Endothelial cell of umbilical vein (primary cell): ENCODE measurements around the gene FAM180B. TPM values are rescaled to one million over a fixed set of nuclear protein-coding genes. Genes with fewer than 3 reads are reported as not detected.

Experiments
- BruUV-seq: library from RNA; stranded (reverse); fragments of 400-500 nt; replicated peaks from 2 replicates; lab custom pipeline; 2021; lab: Mats Ljungman, UMichigan
- CTCF ChIA-PET: fragments of 300-600, 350-600 bp; sonication (Branson Sonifier 250); formaldehyde crosslinking; loops from one replicate; lab custom pipeline; 2021; ENCODE audit warnings: antibody characterized with exemption, inconsistent platforms; lab: Charles Lee
- POLR2A ChIA-PET: fragments of 300-600, 350-600 bp; sonication (Branson Sonifier 250); formaldehyde crosslinking; loops from one replicate; lab custom pipeline; 2021; ENCODE audit warnings: antibody characterized with exemption, inconsistent platforms; lab: Charles Lee
- DNase-seq: peaks from one replicate; pipeline ENCODE4 v3.0.0-alpha.2; 2011; ENCODE audit warnings: low read depth, low spot score
- FAIRE-seq: peaks from 2 replicates; lab custom pipeline; 2011; peaks lifted over from hg19 to GRCh38; lab: Jason Lieb, UNC
- H2AFZ ChIP-seq: 2 replicates; pipeline ENCODE4 v1.6.0; 2012; ENCODE audit warnings: low read depth, low read length, control low read depth, inconsistent platforms
- H3K27ac ChIP-seq: 2 replicates; pipeline ENCODE4 v1.5.1; 2011; ENCODE audit warnings: low read depth, mild to moderate bottlenecking, control low read depth, low read length, moderate library complexity; ENCODE audit not compliant: insufficient read depth
- H3K27me3 ChIP-seq, 2 experiments: 2 replicates each; pipeline versions ENCODE4 v1.6.0 to v1.6.1; 2011; ENCODE audit warnings: low read length in 2 of 2, mixed read lengths in 1 of 2; ENCODE audit not compliant: control insufficient read depth in 2 of 2, insufficient read depth in 2 of 2
- H3K36me3 ChIP-seq, 2 experiments: 2 replicates in 1 of 2; 3 replicates in 1 of 2; pipeline ENCODE4 v1.5.1; 2011; ENCODE audit warnings: low read length in 2 of 2, mild to moderate bottlenecking in 1 of 2, moderate library complexity in 1 of 2; ENCODE audit not compliant: control insufficient read depth in 2 of 2, insufficient read depth in 2 of 2; ENCODE audit errors: extremely low read depth in 1 of 2
- H3K4me1 ChIP-seq: 3 replicates; pipeline ENCODE4 v1.5.1; 2011; ENCODE audit warnings: mild to moderate bottlenecking, low read length; ENCODE audit not compliant: control insufficient read depth, insufficient read depth; ENCODE audit errors: extremely low read depth
- H3K4me2 ChIP-seq: 2 replicates; pipeline ENCODE4 v1.6.1; 2011; ENCODE audit warnings: low read length, control low read depth, mixed read lengths; ENCODE audit not compliant: insufficient read depth
- H3K4me3 ChIP-seq, 3 experiments: fragments of 200-600 bp in 1 of 3; sonication (generic), shearing (Covaris generic) in 1 of 3; replicated peaks in 1 of 3; 2 replicates each; pipeline ENCODE4 v1.5.1; 2011 to 2016; ENCODE audit warnings: control low read depth in 3 of 3, low read length in 3 of 3, mild to moderate bottlenecking in 2 of 3, inconsistent platforms in 1 of 3, low read depth in 1 of 3, moderate library complexity in 1 of 3; ENCODE audit not compliant: insufficient read depth in 1 of 3
- H3K79me2 ChIP-seq: 2 replicates; pipeline ENCODE4 v1.6.0; 2012; ENCODE audit warnings: low read length, inconsistent platforms; ENCODE audit not compliant: control insufficient read depth, insufficient read depth
- H3K9ac ChIP-seq: replicated peaks from 2 replicates; pipeline ENCODE3; 2011; ENCODE audit warnings: low read length, control low read depth; ENCODE audit not compliant: insufficient read depth; ENCODE audit errors: extremely low read depth
- H3K9me1 ChIP-seq: replicated peaks from 3 replicates; pipeline ENCODE4 v1.6.0; 2011; ENCODE audit warnings: mild to moderate bottlenecking, low read length; ENCODE audit not compliant: control insufficient read depth, insufficient read depth; ENCODE audit errors: extremely low read depth
- H3K9me3 ChIP-seq: replicated peaks from 2 replicates; pipeline ENCODE4 v1.5.1; 2012; ENCODE audit warnings: low read length, inconsistent platforms; ENCODE audit not compliant: control insufficient read depth, insufficient read depth
- H4K20me1 ChIP-seq: replicated peaks from 2 replicates; pipeline ENCODE3; 2011; ENCODE audit warnings: mild to moderate bottlenecking, low read length; ENCODE audit not compliant: control insufficient read depth, insufficient read depth; ENCODE audit errors: extremely low read depth
- CTCF ChIP-seq, 2 donors: IDR thresholded peaks; 1 replicate in 1 of 2; 2 replicates in 1 of 2; pipeline ENCODE4 v1.5.1; 2011; ENCODE audit warnings: low read length in 2 of 2, mild to moderate bottlenecking in 2 of 2, moderate library complexity in 2 of 2, control low read depth in 1 of 2, inconsistent platforms in 1 of 2, low read depth in 1 of 2; ENCODE audit not compliant: insufficient read depth in 1 of 2; ENCODE audit errors: extremely low read depth in 1 of 2
- EZH2 ChIP-seq: IDR thresholded peaks from 2 replicates; pipeline ENCODE4 v1.6.1; 2012; ENCODE audit warnings: borderline replicate concordance, low read depth, mild to moderate bottlenecking, moderate library complexity, low read length, inconsistent platforms; ENCODE audit not compliant: severe bottlenecking
- FOS ChIP-seq: IDR thresholded peaks from 2 replicates; pipeline ENCODE4 v1.6.1; 2011; ENCODE audit warnings: mild to moderate bottlenecking, low read length, moderate library complexity, borderline replicate concordance; ENCODE audit not compliant: insufficient read depth
- GATA2 ChIP-seq: IDR thresholded peaks from 2 replicates; pipeline ENCODE4 v1.7.0; 2011; ENCODE audit warnings: low read depth, mild to moderate bottlenecking, moderate library complexity, mixed read lengths, low read length; ENCODE audit not compliant: insufficient read length, insufficient read depth
- JUN ChIP-seq: IDR thresholded peaks from 2 replicates; pipeline ENCODE4 v1.6.1; 2011; ENCODE audit warnings: borderline replicate concordance, low read depth; ENCODE audit not compliant: insufficient read length, insufficient read depth
- MAX ChIP-seq: IDR thresholded peaks from 2 replicates; pipeline ENCODE4 v1.6.1; 2011; ENCODE audit not compliant: insufficient read depth, insufficient read length
- MYC ChIP-seq: IDR thresholded peaks from one replicate; pipeline ENCODE4 v1.6.1; 2011; ENCODE audit warnings: mild to moderate bottlenecking, low read depth, low read length
- POLR2A ChIP-seq: IDR thresholded peaks from 2 replicates; pipeline ENCODE4 v1.6.1; 2012; ENCODE audit warnings: low read depth, mild to moderate bottlenecking, control low read depth, low read length
- POLR2AphosphoS5 ChIP-seq: IDR thresholded peaks from 2 replicates; pipeline ENCODE4 v1.6.1; 2012; ENCODE audit warnings: low read depth, mild to moderate bottlenecking, control low read depth, low read length, moderate library complexity; ENCODE audit not compliant: insufficient read depth
- dilution Hi-C: fragments of 300-500 bp; cut with MboI; formaldehyde crosslinking; loops from one replicate; pipeline ENCODE4 v1.15.0; 2019; ENCODE audit warnings: low sequenced_read_pairs; ENCODE audit not compliant: extremely low pct_ligation_motif_present
- intact Hi-C: fragments of 100-400 bp; cut with micrococcal nuclease; formaldehyde crosslinking; loops from one replicate; pipeline ENCODE4 v1.10.0; 2022
- polyA plus RNA-seq, 4 experiments: library from polyadenylated mRNA; depleted of rRNA in 3 of 4; stranded (reverse) in 3 of 4; unstranded in 1 of 4; fragments of >200 nt; gene quantifications; 2 replicates each; pipeline versions ENCODE4 v1.2.1 to v1.2.3, GENCODE V29; 2011 to 2012; ENCODE audit warnings: missing spikeins in 1 of 4
- total RNA-seq: library from RNA; stranded (reverse); gene quantifications from 2 replicates; pipeline ENCODE4 v1.2.3, GENCODE V29; 2021

Gene FAM180B
- total and polyA plus RNA-seq, 2 donors (not counting 3 experiments of a cell fraction or from before 2014, with no cell fraction given) = not detected

GRCh38 chr11:47599902-47600301 lies 13.4 kb downstream of the FAM180B start:
- no peak for DNase-seq

More at GRCh38 chr11:47599902-47600301, 13.4 kb downstream of the FAM180B start:
- H3K9me1 ChIP-seq = no peaks in the 10 kb centered on the region
- intact Hi-C loops (no loop called here), dilution Hi-C loops (no loop called here)
- no TSS peak for BruUV-seq
- POLR2A ChIA-PET = no interaction called here
- H3K4me1 ChIP-seq = no peaks in the 10 kb centered on the region
- H3K36me3 ChIP-seq = no peaks in the 10 kb centered on the region
- peaks cover 12% of the 10 kb centered on the region in 2 experiments for H3K27me3 ChIP-seq
- CTCF ChIA-PET = no interaction called here
- H3K27ac ChIP-seq = no peak overlapping the region
- H3K79me2 ChIP-seq = no peaks in the 10 kb centered on the region
- TF ChIP-seq MAX (no peak), EZH2 (no peak), JUN (no peak), MYC (no peak), POLR2A (no peak), POLR2AphosphoS5 (no peak), CTCF (IDR thresholded peaks at IDR 0.05; ENCODE audit: extremely low read depth in 1 of 2, insufficient read depth in 1 of 2, low read depth in 1 of 2, low read length in 2 of 2) (no peak), FOS (no peak), GATA2 (no peak)
- H4K20me1 ChIP-seq = no peaks in the 10 kb centered on the region
- no peaks in the 10 kb centered on the region for H3K9me3 ChIP-seq
- FAIRE-seq = no peak
- H3K4me3 ChIP-seq = no peak overlapping the region
- H2AFZ ChIP-seq = no peak overlapping the region
- no peak overlapping the region for H3K9ac ChIP-seq
- H3K4me2 ChIP-seq = no peak overlapping the region
